Purkinje cell (primary cell): Measurements from ENCODE around the gene ST8SIA5. TPM values are rescaled to one million over a fixed set of nuclear protein-coding genes. Genes with fewer than 3 reads are reported as not detected.

Source experiments
- polyA plus RNA-seq: library from polyadenylated mRNA; unstranded; fragments of >200 nt; fragmentation: Nextera tagmentation; gene quantifications from 2 replicates; pipeline ENCODE4 v1.2.1, GENCODE V29; 2014

The ST8SIA5 gene, protein sequence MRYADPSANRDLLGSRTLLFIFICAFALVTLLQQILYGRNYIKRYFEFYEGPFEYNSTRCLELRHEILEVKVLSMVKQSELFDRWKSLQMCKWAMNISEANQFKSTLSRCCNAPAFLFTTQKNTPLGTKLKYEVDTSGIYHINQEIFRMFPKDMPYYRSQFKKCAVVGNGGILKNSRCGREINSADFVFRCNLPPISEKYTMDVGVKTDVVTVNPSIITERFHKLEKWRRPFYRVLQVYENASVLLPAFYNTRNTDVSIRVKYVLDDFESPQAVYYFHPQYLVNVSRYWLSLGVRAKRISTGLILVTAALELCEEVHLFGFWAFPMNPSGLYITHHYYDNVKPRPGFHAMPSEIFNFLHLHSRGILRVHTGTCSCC
- 8.0 and 19.2 TPM in 2 replicates for polyA plus RNA-seq

DNA sequence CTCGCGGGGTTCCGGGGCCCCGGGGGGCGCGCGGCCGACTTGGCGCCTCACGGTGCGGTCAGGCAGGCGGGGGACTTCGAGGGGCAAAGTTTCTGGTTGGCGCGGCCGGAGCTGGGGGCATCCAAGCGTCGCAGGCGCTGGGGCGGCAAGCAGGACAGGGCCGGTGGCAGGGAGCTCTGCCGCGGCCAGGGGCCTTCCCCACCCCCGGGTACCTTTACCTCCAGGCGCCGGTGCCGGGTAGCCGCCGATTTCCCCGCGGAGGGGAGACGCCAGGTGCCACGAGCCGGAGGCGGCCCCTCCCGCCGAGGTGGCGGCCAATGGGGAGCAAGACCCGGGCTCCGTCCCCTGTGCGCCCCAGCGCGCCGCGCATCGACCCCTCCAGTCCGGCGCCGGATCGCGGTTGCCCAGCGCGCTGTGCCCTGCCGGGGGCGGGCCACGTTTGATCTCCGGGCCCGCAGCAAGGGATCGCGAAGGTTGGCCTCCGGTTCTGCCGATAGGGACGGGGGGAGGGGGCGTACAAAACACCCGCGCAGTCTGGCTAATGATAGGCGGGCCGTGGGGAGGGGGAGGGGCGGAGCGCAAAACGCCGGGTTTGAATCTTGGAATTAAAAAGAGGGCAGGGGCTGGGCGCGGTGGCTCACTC is at the start of gene ST8SIA5:
ST8SIA5 (minus strand) TSS at position 495 of the 643 bp plus-strand sequence. CDS start 545 bp downstream, outside the sequence.

DNA sequence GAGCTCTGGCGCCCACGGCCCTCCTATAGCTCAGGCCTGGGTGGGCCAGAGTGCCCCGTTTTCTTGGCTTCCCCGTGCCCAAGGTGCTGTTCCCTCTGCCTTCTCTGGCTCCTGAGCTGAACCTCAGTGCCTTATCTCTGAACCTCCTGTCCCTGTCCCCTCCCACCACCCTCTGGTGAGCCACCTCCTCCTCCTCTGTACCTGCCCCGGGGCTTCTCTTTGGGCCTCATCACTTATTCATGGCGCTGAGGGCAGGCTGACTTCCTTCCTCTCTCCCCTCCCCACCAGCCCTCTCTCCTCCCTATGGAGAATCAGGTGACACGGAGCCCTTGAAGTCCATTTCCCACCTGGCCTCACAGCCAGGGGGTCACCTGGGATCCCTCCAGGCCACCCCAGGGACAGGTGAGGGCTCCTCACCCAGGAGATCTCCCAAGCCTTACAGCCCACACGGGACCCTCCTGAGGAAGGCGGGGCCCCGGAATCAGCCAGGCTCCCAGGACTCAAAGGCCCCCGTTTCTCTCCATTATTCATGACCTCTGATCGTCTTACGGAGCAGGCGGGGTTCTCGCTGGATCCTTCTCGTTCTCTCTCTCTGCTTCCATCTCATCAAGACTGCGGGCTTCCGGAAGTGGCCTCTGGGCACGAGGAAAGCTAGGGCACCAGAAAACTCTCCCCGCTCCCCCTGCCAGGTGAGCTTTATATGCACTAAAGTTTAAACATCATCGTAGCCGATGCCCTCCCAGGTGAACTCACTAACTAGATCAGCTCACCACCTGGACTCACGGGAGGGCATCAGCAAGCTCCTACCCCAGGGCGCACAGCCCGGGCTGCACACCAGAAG is 99.5 kb downstream of the ST8SIA5 start, which contains the start of gene LOXHD1:
LOXHD1 (minus strand) TSS at position 106 of the 841 bp plus-strand sequence. CDS start 187 bp downstream, outside the sequence.

Other genes starting within 250 kb of the ST8SIA5 start
- 0.70 TPM in 1 of 2 replicates, not detected in the other for gene LOXHD1, start 99.8 kb downstream of the ST8SIA5 start, polyA plus RNA-seq
- 23.7 and 32.5 TPM in 2 replicates for gene PIAS2, start 160.5 kb upstream of the ST8SIA5 start, polyA plus RNA-seq
- 4.4 and 6.4 TPM in 2 replicates for gene KATNAL2, start 160.5 kb upstream of the ST8SIA5 start, polyA plus RNA-seq